NOMO-1 (cell line): ENCODE data around the gene MAP2K2.

Experiments
- DNase-seq, 2 experiments: peaks; one replicate each; lab custom pipeline; 2025; ENCODE audit not compliant: unreplicated experiment in 2 of 2; lab: John Stamatoyannopoulos, UW

Gene MAP2K2

GRCh38 chr19:4061683-4062418 is 62.1 kb downstream of the MAP2K2 start:
- DNase-seq: no peak

- peak; percentile 80 to 81 for DNase-seq
Measured at GRCh38 chr19:4061178-4061682, 62.7 kb downstream of the MAP2K2 start.

- no peak for DNase-seq
Measured at GRCh38 chr19:4060621-4061177, 63.2 kb downstream of the MAP2K2 start.

- DNase-seq: peak; percentile 48 to 71
Measured at GRCh38 chr19:4059891-4060620, 63.9 kb downstream of the MAP2K2 start.

- peak in 1 of 2 experiments; percentile 71 for DNase-seq
Measured at GRCh38 chr19:4059453-4059871, 64.5 kb downstream of the MAP2K2 start.

GRCh38 chr19:4058693-4059452 is 65.0 kb downstream of the MAP2K2 start:
- no peak for DNase-seq

GRCh38 chr19:4057931-4058692 is 65.8 kb downstream of the MAP2K2 start:
- DNase-seq: peak; percentile 74 to 89

GRCh38 chr19:4055209-4055552 is 68.7 kb downstream of the MAP2K2 start:
- no peak for DNase-seq

GRCh38 chr19:4054441-4055208 is 69.3 kb downstream of the MAP2K2 start:
- no peak for DNase-seq

- DNase-seq: no peak
Measured at GRCh38 chr19:4053423-4054324, 70.2 kb downstream of the MAP2K2 start.

- DNase-seq: peak; percentile 45 to 62
Measured at GRCh38 chr19:4052993-4053422, 70.9 kb downstream of the MAP2K2 start.

- DNase-seq: peak; percentile 79 to 80
Measured at GRCh38 chr19:4052114-4052992, 71.6 kb downstream of the MAP2K2 start.

- peak; percentile 92 to 96 for DNase-seq
Measured at GRCh38 chr19:4051175-4052101, 72.5 kb downstream of the MAP2K2 start.

GRCh38 chr19:4049432-4049831 is 74.5 kb downstream of the MAP2K2 start:
- no peak for DNase-seq

- no peak for DNase-seq
Measured at GRCh38 chr19:4046946-4047683, 76.8 kb downstream of the MAP2K2 start.

- DNase-seq: no peak
Measured at GRCh38 chr19:4046362-4046691, 77.6 kb downstream of the MAP2K2 start.
